ENCODE data around the gene CADM1.

DNA sequence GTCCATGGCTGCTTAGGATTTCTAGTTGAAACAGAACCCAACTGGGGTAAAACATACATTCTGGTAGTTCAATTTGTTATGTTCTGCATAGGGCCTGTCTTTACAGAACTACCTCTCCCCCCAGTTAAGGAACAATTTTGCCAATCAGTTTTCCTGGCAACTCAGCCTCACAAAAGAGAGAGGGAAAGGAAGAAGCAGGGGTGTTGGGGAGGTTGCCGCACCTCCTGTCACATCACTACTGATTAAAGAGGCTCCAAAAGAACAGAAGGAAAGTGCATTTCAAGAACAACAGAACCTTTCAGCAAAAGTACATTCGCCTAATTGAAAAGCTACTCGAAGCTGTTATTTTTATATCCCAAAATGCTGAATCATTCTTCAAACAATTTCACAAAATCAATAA, 217.6 kb downstream of the CADM1 start:
- TF ChIP-seq CTCF (IDR thresholded peaks at IDR 0.05) (no peak), POLR2A (IDR thresholded peaks at IDR 0.05) (no peak)
